GM12874 (cell line): Measurements from ENCODE around the gene CPNE5.

Experiments
- TF ChIP-seq, protein P1 (sequence below): IDR thresholded peaks from 2 replicates; pipeline ENCODE4 v1.5.1; 2011; ENCODE audit warnings: low read depth, mild to moderate bottlenecking, control low read depth, low read length, moderate library complexity; ENCODE audit not compliant: insufficient read depth

The CPNE5 gene

DNA sequence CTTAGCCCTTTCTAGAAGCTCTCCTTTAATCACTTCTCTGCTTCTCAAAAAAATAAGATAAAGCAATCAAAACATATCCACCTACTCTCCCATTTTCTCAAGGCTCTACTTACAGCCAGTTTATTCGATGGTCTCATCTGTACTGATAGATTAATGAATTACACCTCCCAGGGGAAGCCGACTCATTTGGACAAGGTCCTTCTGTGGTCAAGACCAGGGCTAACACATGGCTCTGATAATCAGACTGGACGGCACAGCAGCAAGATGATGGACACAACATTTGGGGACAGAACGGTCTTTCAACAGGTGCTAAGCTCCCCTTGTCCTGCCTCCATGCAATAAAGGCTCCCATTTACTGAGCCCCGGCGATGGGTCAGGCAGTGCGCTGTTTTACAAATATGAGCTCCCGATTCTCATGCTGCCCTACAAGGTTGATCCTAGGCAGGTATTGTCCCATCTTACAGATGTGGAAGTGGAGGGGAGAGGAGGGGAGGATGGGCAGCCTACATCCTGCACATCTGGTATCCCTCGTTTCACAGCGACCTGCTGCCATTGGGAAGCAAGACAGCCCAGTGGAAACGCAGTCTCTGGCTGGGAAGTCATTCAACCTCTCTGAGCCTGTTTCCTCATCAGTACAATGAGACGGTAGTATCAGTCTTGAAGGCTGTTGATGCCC is 15.7 kb downstream of the CPNE5 start:
- TF ChIP-seq, protein P1, sequence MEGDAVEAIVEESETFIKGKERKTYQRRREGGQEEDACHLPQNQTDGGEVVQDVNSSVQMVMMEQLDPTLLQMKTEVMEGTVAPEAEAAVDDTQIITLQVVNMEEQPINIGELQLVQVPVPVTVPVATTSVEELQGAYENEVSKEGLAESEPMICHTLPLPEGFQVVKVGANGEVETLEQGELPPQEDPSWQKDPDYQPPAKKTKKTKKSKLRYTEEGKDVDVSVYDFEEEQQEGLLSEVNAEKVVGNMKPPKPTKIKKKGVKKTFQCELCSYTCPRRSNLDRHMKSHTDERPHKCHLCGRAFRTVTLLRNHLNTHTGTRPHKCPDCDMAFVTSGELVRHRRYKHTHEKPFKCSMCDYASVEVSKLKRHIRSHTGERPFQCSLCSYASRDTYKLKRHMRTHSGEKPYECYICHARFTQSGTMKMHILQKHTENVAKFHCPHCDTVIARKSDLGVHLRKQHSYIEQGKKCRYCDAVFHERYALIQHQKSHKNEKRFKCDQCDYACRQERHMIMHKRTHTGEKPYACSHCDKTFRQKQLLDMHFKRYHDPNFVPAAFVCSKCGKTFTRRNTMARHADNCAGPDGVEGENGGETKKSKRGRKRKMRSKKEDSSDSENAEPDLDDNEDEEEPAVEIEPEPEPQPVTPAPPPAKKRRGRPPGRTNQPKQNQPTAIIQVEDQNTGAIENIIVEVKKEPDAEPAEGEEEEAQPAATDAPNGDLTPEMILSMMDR, result no peak

DNA sequence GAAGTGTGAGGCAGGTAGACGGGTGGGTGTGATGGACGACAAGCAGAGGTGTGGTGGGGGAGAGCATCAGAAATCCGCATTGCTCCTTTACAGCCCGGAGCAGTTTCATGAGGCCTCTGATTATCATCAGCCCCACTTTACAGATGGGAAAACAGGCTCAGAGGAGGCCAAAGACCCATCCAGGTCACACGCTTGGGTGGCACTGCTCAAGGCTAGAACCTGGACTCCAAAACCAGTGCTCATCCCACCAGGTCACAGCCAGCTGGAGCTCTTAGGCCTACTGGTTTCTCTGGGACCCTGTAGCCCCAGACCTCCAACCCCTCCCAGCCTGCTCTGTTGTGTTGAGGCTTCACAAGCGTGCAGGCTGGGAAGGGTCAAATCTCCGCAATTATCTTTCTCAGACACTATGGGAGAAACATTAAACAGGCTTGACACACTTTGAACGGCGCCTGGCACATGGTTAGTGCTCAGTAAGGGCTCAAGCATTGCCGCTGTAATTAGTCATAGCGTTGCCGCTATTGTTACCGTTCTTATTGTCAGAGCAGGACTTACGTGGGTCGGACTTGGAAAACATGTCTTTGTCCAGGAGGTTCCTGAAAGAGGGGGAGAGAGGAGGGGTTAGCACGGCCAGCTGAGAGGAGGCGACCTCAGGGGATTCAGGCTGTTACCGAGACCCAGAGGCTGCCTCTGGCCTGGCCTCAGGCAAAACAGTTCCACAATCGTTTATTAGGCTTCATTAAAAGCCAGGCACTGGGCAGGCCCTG is 16.6 kb downstream of the CPNE5 start:
- TF ChIP-seq, protein P1, result no peak

DNA sequence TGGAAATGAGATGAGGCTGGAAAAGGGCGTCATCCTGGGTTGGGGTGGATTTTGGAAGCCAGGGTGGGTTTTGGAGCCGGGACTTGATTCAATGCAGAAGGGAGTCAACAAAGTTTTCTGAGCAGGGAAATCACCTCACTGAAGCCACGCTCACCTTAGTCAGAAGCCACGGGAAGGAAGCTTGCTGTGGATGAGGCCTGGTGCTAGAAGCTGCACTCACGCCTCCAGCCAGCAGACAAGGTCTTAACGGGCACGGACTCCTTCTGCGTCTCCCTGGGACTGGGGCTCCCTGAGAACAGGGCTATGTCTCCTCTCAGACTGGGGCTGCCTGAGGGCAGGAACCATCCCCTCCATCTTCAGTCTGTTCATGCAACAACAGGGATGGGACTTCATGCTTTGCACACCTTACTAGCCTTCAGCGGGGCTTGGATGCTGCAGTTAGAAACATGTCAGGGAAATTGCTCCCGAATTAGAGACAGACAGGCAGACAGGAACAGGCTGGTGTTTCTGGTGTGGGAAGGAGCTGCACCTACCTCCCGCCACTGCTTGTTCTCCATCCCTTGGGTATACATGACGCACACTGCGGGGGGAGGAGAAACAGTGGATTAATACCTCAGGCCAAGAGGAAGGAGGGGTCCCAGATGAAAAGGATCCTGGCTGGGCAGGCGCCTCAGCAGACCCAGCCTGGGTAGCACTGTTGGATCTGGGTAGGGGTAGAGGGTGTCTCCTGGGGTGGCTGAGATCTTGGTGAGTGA is 17.5 kb downstream of the CPNE5 start:
- TF ChIP-seq, protein P1, result no peak

DNA sequence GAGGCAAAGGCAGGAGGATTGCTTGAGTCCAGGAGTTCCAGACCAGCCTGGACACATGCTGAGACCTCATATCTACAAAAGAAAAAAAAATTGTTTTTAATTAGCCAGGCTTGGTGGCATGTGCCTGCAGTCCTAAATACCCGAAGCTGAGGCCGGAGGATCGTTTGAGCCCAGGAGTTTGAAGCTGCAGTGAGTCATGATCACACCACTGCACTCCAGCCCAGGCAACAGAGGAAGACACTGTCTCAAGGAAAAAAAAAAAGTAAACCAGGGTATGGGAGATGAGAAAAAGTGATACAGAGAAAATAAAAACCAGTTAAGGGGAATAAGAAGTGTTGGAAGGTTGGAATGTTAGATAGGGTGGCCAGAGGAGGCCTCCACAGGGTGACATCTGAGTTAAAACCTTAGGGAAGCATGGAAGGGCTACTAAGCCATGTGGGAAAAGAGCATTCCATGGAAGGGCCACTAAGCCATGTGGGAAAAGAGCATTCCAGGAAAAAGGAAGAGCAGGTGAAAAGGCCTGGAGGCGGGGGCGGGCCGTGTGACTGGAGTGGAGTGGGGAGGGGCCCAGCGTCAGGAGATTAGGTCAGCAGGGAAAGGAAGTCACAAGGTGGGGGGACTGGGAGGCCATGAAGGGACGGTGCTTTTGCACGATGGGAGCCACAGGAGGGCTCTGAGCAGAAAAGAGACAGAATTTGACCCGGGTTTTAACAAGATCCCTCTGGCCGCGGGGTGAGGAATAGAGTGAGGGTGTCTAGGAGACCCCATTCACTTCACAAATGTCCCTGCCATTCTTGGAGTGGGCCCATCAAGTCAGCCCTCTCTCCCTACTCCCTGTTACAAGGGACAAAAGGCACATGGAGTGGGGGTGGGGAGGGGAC is 18.3 kb downstream of the CPNE5 start:
- TF ChIP-seq, protein P1, result no peak

DNA sequence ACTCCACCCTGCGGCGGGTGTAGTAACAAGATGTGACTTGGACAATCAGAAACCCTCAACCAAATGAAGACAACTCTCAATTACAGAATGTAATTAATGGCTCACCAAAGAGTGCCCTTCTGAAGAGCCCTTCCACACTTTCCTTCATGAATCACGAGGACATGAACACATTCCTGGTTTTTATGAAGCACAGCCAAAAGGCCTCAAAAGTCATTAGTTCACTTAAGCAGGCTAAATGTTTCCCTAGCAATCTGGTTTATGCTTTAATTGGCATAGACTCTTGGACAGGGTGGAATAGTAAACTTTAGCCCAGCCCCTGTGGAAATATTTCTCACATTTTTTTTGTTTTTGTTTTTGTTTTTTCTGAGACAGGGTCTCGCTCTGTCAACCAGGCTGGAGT is 20.5 kb downstream of the CPNE5 start:
- TF ChIP-seq, protein P1, result no peak

DNA sequence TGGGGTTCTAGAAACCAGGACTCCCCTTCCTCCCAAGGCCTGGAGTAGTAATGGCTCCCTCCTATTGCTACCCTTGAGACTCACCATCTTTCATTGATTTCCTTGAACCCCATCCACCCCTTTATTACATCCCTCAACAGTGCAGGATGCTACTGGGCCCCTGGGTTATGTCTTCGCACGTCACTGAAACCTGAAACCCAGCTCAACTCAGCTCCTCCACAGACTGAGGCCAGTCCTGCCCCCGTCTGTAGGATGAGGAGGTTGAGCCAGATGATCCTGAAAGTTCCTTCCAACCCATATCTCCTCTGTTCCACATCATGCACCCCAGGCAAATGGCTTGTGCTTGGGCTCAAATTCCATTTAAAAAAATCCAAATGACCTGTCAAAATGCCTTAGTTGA is 21.4 kb downstream of the CPNE5 start:
- TF ChIP-seq, protein P1, result no peak
